Umbilical cord (tissue), 2 donors: ENCODE data around the gene MSTO1. TPM values are rescaled to one million over a fixed set of nuclear protein-coding genes. Genes with fewer than 3 reads are reported as not detected.
A peak's percentile ranks its signal among the peaks of the same experiment; 100 is the strongest.
"Not testable (repeated sequence)": the region's sequence is repeated elsewhere in the genome, so short reads cannot be mapped to it uniquely, and the experiment has no call there.

Source experiments
- DNase-seq: peaks from one replicate; pipeline ENCODE4 v3.0.0-alpha.2; 2015; ENCODE audit warnings: low spot score
- total RNA-seq: library from RNA; depleted of rRNA; stranded (reverse); fragments of >200 nt; gene quantifications from one replicate; pipeline ENCODE4 v1.2.3, GENCODE V29; 2014; ENCODE audit warnings: low replicate concordance; ENCODE audit not compliant: insufficient read depth

The MSTO1 gene
- total RNA-seq: 7.9 TPM

DNA sequence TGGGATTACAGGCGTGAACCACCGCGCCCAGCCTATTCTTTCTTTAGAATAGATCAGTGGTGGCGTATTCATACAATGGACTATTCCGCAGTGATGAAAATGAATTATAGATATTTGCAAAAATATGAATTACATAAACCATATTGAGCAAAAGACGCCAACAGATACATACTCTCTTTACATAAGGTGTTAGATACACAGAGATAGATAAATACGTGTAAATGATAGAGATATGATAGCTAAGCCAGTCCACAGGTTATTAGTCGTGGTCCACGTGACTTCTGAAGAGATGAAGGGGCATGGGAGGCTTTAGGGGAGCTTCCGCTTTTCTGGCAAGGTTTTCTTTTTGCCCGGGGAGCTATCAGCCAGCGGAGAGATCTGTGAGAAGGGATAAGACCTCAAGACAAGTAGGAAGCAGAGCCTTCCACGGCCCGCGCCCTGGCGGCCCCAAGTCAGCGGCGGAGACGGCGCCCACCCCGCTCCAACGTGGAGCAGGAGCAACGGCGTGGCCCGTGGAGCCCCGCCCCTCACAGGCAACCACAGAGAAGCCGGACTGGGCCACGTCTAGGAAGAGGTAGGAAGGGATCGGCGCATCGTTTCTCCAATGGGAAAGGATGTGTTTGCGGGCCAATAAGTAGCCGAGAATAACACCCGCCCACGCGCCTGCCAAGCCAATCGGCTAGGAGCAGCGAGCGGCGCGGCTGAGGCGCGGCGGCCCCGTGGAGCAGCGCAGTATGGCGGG lies at the start of gene MSTO1:
Gene MSTO1 (plus strand): TSS at position 704 of the 742 bp plus-strand sequence. CDS start 31 bp downstream, at position 735.
- peak; percentile 99 for DNase-seq

DNA sequence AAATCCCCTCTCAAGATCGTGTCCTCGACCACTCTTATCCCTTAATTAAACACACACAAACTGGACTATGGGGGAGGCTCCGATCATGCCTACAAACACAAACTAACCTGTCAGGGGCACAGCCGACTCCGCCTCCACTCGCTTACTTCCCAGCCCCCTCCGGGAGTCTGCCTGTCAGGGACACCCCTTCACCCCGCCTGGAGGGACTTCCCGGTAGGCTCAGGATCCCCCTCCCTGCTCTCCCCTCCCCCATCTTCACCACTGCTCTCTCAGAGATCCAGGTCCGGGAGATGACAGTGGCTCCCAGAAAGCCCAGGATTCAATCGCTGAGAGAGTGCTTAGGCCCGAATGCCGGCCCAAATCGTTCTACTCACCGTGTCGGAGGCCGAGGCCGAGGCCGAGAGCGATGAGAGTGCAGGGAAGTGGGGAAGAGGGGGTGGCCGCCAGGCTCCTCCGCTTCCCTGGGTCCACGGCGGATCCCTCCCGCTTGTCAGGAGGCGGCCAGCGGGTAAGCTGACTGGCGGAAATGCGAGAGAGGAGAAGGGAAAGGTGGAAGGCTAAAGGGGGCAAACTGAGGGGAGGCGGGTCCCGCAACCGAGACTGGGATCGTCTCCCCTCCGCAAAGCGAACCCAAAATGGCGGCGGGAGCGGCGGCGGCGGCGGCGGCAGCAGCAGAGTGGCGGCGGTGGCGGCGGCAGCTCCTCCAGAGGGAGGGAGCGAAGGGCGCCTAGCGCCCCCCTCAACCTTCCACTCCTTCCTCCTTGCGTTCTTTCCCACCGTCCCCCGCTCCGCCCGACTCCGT lies 48.0 kb upstream of the MSTO1 start:
- not testable (repeated sequence) for DNase-seq

- peak; percentile 96 for DNase-seq
Observed at GRCh38 chr1:155562581-155563376, 47.2 kb upstream of the MSTO1 start, which contains the start of gene ASH1L. TSS of gene ASH1L (minus strand) at chr1:155562803. CDS start at chr1:155521519, 41,284 bp downstream.

DNA sequence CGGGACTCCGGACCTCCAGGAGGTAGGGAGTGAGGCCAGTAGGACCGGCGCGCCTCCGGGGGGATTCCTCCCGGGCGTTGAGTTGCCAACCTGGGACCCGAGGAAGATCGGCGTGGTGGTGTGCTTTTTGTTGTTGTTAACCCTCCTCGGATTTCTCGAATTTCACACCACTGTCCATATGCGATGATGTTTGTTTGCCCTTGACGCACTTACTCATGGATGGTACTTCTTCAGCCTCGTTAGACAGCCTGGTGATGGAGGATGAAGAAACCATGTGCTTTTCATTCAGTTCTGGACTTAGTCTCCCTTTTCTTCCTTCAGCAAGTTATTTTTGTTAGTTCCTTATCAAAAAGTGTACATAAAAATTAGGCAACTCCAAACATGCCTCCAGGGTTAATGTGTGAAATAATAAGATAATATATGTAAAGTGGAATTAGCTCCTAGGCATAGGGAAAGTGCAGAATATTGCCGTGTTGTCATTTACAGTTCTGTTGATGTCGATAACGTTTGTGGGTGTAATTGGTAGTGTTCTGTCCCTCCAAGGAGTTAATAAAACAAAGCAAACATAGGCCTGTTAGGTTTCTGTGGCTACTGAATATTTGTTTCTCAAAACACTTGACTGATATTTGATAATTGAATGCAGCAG lies 46.5 kb upstream of the MSTO1 start:
- DNase-seq: not testable (repeated sequence)

DNA sequence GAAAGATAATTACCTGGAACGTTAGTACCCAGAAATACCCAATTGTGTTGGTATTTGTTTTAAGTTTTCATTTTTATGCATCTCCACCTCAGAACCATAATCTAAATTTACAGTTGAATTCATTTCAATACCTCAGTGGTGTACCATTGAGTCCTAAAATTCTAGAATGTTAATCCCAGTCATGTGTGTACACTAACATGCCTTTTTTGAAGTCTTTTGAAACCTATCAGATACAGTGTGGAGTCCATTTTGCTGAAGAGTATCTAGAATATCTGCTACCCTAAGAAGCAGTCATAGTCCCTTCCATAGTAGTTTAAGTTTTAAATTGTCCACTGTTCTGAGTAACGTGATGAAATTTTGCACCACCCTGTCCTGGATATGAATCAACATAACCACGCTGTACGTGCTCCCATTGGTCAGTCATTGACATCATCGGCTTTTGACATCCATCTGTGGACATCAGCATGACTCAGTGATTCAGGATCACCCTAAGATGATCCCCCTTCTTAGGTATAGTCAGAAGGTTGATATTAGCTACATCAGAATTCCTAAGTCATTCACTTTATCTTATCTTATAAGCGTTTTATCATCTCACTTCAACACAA lies 39.9 kb upstream of the MSTO1 start:
- no peak for DNase-seq

- no peak for DNase-seq
Observed at GRCh38 chr1:155570593-155570990, 39.4 kb upstream of the MSTO1 start.

- DNase-seq: no peak
Observed at GRCh38 chr1:155574077-155574476, 35.9 kb upstream of the MSTO1 start.

DNA sequence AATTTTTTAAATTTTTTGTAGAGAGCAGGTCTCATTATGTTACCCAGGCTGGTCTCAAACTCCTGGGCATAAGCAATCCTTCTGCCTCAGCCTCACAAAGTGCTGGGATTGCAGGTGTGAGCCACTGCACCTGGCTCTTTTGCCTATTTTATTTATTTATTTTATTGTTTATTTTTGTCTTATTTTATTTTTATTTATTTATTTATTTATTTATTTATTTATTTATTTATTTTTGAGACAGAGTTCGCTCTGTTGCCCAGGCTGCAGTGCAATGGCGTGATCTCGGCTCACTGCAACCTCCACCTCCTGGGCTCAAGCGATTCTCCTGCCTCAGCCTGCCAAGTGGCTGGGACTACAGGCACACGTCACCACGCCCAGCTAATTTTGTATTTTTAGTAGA lies 34.4 kb upstream of the MSTO1 start:
- not testable (repeated sequence) for DNase-seq

DNA sequence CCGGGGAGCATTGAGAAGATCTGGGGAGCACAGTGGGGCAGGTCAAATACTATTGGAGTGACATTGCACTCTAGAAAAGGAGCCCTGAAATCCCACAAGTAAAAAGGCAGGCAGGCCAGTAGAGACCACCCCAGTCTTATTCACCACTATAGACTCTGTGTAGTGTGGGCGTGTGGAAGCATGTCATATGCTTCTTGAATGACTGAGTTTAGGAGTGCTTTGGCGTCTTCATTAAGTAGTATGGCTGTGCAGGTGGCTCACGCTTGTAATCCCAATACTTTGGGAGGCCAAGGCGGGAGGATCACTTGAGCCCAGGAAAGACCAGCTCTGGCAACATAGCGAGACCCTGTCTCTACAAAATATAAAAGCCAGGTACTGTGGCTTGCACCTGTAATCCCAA lies 26.2 kb upstream of the MSTO1 start:
- DNase-seq: not testable (repeated sequence)

- DNase-seq: not testable (repeated sequence)
Observed at GRCh38 chr1:155589282-155589681, 20.7 kb upstream of the MSTO1 start.

DNA sequence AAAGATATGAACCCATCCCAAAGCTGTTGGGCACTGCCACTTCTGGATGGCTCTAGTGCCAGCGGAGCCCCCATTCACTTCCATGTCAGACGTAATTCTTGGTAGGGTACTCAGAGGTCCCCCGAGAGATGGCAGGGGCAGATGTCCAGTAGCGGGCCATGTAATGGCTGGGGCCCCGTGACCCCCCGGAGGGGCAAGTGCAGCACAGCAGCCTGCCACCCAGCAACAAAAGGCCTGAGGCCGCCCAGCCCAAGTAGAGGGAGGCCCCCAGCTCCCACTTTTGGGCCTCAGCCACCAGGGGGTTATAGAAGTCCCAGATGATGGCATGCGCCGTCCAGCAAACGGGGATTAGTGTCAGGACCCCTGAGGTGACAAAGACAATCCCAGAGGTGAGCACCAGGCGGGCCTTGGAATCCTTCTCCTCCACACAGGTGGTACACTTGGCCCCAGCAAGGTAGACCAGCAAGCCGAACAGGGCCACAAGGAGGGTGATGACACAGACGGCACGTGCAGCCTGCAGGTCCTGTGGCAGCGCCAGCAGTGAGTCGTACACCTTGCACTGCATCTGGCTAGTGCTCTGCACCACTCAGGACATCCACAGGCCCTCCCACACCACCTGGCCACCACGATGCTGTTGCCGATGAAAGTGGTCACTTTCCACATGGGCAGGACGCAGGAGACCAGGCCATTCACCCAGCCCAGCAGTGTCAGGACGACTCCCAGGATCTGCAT lies 19.3 kb upstream of the MSTO1 start:
- DNase-seq: not testable (repeated sequence)

DNA sequence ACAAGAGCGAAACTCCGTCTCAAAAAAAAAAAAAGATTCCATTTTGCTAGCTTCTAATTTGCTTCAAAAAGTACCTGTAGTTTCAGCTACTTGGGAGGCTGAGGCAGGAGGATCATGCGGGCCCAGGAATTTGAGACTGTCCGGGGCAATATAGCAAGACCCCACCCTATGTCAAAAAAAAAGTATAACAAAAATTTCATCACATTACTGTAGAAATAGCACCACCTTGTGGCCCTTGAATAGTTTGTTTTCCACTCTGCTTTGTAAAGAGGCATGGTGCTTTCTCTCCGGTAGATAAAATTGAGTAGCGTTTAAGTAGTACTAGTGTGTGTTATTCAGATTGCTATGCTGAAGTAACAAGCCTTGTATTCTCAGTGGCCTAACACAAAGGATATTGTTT lies 18.2 kb upstream of the MSTO1 start:
- DNase-seq: peak; percentile 52

- not testable (repeated sequence) for DNase-seq
Observed at GRCh38 chr1:155595877-155596474, 14.0 kb upstream of the MSTO1 start.

- DNase-seq: no peak
Observed at GRCh38 chr1:155596864-155597263, 13.2 kb upstream of the MSTO1 start.

DNA sequence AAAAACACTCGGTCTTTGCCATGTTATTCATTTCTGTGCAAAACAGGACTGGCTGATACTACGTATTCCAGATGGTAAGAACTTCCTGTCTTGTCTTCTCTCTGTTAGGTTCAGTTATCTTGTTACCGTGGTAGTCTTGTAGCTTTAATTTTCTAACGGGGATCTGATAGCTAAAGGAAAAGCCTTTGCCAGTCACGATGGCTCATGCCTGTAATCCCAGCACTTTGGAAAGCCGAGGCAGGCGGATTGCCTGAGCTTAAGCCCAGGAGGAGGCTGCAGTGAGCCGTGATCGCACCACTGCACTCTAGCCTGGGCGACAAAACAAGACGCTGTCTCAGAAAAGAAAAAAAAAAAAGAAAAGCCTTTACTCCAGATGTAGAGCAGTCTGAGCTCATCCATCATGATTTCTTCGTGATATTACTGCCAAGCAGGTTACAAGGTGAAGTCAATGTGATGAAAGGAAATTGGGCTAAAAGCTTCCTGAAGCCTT lies 11.1 kb upstream of the MSTO1 start:
- peak; percentile 87 for DNase-seq

GRCh38 chr1:155599828-155600572 lies 10.0 kb upstream of the MSTO1 start:
- not testable (repeated sequence) for DNase-seq

DNA sequence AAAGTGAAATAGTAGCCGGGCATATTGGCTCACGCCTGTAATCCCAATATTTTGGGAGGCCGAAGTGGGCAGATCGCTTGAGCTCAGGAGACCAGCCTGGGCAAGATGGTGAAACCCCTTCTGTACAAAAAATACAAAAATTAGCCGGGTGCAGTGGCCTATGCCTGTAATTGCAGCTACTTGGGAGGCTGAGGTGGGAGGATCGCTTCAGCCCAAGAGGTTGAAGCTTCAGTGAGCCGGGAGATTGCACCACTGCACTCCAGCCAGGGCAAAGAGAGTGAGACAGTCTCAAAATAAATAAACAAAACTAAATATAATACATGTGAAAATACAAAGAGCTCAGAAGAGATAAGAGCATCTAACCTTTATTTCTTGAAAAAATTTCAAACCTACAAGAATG lies 2.3 kb upstream of the MSTO1 start:
- no peak for DNase-seq

DNA sequence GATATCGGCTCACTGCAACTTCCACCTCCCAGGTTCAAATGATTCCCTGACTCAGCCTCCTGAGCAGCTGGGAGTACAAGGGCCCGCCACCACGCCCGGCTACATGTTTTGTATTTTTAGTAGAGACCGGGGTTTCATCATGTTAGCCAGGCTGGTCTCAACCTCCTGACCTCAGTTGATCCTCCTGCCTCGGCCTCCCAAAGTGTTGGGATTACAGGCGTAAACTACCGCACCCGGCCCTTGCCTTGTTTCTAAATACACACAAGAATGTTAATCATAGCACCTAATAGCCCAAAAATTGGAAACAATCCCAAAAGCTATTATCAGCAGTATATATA lies 1.2 kb upstream of the MSTO1 start:
- DNase-seq: no peak

DNA sequence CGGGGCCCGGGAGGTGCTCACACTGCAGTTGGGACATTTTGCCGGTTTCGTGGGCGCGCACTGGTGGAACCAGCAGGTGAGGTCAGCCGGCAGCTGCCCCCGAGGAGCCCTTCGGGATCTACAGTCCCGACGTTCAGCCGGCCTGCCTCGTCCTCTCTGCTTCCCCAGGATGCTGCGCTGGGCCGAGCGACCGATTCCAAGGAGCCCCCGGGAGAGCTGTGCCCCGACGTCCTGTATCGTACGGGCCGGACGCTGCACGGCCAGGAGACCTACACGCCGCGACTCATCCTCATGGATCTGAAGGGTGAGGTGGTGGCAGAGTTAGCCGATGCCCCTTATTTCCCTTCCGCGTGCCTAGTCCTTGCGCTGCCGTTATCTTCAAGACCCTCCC lies 234 bp downstream of the MSTO1 start:
- not testable (repeated sequence) for DNase-seq
